ENCODE measurements around the gene LRPPRC. TPM values are rescaled to one million over a fixed set of nuclear protein-coding genes. Genes with fewer than 3 reads are reported as not detected.
"Not testable (repeated sequence)": the region's sequence is repeated elsewhere in the genome, so short reads cannot be mapped to it uniquely, and the experiment has no call there.

LRPPRC gene
- total RNA-seq, 1 donor from 2014 or later = 85.8 TPM

DNA sequence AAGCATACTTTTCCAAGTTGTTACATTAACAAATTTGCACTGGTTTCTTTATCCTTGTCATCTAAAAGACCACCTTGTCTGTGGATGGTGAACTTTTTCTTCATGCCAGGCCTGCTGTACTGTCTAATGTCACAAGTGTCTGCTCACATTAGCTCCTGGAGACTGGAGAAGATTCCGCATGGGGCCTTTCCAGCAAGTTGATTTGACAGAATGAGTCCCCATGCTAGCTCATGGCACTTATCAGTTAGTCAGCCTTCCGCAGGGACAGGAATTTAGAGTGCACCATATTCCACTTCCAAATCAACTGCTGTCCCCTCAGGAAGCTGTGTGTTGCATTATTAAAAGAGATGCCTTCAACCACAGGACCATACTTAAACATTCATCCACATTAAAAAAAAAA lies 41.4 kb upstream of the LRPPRC start:
- DNase-seq = no peak
- Histone ChIP-seq H3K4me3 (no peak overlapping the region), H3K36me3 (no peaks in the 10 kb centered on the region), H3K27ac (replicated peaks) (no peak overlapping the region), H3K9me3 (replicated peaks) (no peaks in the 10 kb centered on the region), H3K27me3 (ENCODE audit: low read depth) (peaks cover 17% of the 10 kb centered on the region), H3K4me1 (no peaks in the 10 kb centered on the region)
- TF ChIP-seq, protein P1, sequence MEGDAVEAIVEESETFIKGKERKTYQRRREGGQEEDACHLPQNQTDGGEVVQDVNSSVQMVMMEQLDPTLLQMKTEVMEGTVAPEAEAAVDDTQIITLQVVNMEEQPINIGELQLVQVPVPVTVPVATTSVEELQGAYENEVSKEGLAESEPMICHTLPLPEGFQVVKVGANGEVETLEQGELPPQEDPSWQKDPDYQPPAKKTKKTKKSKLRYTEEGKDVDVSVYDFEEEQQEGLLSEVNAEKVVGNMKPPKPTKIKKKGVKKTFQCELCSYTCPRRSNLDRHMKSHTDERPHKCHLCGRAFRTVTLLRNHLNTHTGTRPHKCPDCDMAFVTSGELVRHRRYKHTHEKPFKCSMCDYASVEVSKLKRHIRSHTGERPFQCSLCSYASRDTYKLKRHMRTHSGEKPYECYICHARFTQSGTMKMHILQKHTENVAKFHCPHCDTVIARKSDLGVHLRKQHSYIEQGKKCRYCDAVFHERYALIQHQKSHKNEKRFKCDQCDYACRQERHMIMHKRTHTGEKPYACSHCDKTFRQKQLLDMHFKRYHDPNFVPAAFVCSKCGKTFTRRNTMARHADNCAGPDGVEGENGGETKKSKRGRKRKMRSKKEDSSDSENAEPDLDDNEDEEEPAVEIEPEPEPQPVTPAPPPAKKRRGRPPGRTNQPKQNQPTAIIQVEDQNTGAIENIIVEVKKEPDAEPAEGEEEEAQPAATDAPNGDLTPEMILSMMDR (IDR thresholded peaks at IDR 0.05; ENCODE audit: borderline replicate concordance) = no peak
- intact Hi-C loops (cut with micrococcal nuclease) = no loop called here

- H3K27ac ChIP-seq (replicated peaks) = no peak overlapping the region
- intact Hi-C loops (cut with micrococcal nuclease) = no loop called here
- H3K4me3 ChIP-seq = no peak overlapping the region
- H3K9me3 ChIP-seq (replicated peaks) = no peaks in the 10 kb centered on the region
- peaks cover 29% of the 10 kb centered on the region for H3K27me3 ChIP-seq (ENCODE audit: low read depth)
- TF ChIP-seq, protein P1 (IDR thresholded peaks at IDR 0.05; ENCODE audit: borderline replicate concordance) = no peak
- DNase-seq = no peak
- H3K36me3 ChIP-seq = no peaks in the 10 kb centered on the region
- H3K4me1 ChIP-seq = no peaks in the 10 kb centered on the region
These were observed 38.2 kb upstream of the LRPPRC start for GRCh38 chr2:44033947-44034346.

- H3K36me3 ChIP-seq; H3K27ac ChIP-seq (replicated peaks); DNase-seq; intact Hi-C loops (cut with micrococcal nuclease); H3K4me3 ChIP-seq; H3K9me3 ChIP-seq (replicated peaks); H3K4me1 ChIP-seq: not testable (repeated sequence)
- peaks cover 20% of the 10 kb centered on the region for H3K27me3 ChIP-seq (ENCODE audit: low read depth)
These were observed 31.3 kb upstream of the LRPPRC start for GRCh38 chr2:44027076-44027475.

- TF ChIP-seq, protein P1 (IDR thresholded peaks at IDR 0.05; ENCODE audit: borderline replicate concordance) = no peak
- Histone ChIP-seq H3K27ac (replicated peaks) (no peak overlapping the region), H3K4me3 (no peak overlapping the region), H3K4me1 (no peaks in the 10 kb centered on the region), H3K36me3 (no peaks in the 10 kb centered on the region), H3K9me3 (replicated peaks) (no peaks in the 10 kb centered on the region), H3K27me3 (ENCODE audit: low read depth) (peaks cover 38% of the 10 kb centered on the region)
- intact Hi-C loops (cut with micrococcal nuclease) = no loop called here
- DNase-seq = peak; percentile 25
These were observed 20.5 kb upstream of the LRPPRC start for GRCh38 chr2:44016282-44016681.

DNA sequence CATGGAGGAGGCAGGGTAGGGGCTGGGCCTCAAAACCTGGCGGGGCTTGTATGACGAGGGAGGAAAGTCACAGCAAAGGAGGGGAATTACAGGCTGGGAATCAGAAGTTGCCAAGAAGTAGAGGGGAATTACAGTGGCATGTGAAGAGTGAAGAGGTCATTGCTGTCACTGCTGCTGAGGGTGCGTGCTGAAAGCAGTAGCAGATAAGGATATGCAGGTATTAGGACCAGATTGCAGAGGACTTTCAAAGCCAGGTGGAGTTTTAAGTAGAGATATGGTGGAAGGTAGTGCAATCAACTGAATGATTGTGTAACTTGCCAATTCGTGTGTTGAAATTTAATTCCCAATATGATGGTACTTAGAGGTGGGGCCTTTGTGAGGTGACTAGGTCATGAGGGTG lies 19.4 kb upstream of the LRPPRC start:
- Histone ChIP-seq H3K9me3 (replicated peaks) (no peaks in the 10 kb centered on the region), H3K27me3 (ENCODE audit: low read depth) (peaks cover 44% of the 10 kb centered on the region), H3K36me3 (no peaks in the 10 kb centered on the region), H3K4me1 (no peaks in the 10 kb centered on the region), H3K27ac (replicated peaks) (no peak overlapping the region), H3K4me3 (no peak overlapping the region)
- intact Hi-C loops (cut with micrococcal nuclease) = no loop called here
- no peak for DNase-seq
- TF ChIP-seq, protein P1 (IDR thresholded peaks at IDR 0.05; ENCODE audit: borderline replicate concordance) = no peak

- H3K4me1 ChIP-seq; H3K27ac ChIP-seq (replicated peaks); H3K9me3 ChIP-seq (replicated peaks); H3K4me3 ChIP-seq; H3K36me3 ChIP-seq; DNase-seq; intact Hi-C loops (cut with micrococcal nuclease): not testable (repeated sequence)
- H3K27me3 ChIP-seq (ENCODE audit: low read depth) = peaks cover 50% of the 10 kb centered on the region
These were observed 17.4 kb upstream of the LRPPRC start for GRCh38 chr2:44013205-44013604.

DNA sequence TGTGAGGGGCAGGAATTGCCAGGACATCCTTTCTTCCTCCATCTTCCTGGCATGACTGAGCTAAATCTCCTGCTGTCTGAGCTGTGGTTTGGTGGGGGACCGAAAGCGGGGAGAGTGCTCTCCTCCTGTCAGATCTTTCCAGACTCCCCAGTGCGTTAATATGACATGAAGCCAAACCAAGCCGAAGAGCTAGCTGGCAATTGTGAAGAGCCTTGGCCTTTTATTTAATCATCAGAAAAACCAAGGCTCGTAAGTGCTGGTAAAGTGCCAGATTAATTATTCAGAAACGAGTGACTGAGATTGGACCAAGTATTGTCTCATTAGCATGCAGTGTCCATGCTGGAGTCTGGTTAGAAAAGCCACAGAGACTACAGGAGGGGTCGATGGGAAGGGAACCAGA lies 14.5 kb upstream of the LRPPRC start:
- H3K36me3 ChIP-seq = no peaks in the 10 kb centered on the region
- TF ChIP-seq, protein P1 (IDR thresholded peaks at IDR 0.05; ENCODE audit: borderline replicate concordance) = no peak
- no peak overlapping the region for H3K4me3 ChIP-seq
- intact Hi-C loops (cut with micrococcal nuclease) = no loop called here
- no peaks in the 10 kb centered on the region for H3K4me1 ChIP-seq
- no peaks in the 10 kb centered on the region for H3K9me3 ChIP-seq (replicated peaks)
- DNase-seq = no peak
- no peak overlapping the region for H3K27ac ChIP-seq (replicated peaks)
- H3K27me3 ChIP-seq (ENCODE audit: low read depth) = peaks cover 46% of the 10 kb centered on the region
